Measurements from ENCODE around the gene OR5B21. TPM values are rescaled to one million over a fixed set of nuclear protein-coding genes. Genes with fewer than 3 reads are reported as not detected.

The OR5B21 gene
- total RNA-seq, 1 experiment from 2014 or later = not detected

DNA sequence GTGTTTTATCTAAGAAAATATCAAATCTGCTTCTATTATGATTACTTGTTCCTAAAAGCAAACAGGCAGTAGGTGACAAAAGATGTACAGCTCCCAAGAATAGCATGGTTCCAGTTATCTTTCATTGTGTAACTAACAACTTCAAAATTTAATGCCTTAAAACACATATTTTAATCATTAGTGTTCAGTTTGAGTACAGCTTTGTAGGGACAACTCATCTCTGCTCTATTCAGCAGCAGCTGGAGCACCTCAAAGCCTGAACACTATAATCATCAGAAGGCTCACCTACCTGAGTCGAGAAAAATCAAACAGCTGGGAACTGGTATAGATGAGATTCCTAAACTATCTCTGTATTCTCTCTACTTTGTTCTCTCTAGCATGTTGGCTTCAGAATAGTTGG, 41.6 kb downstream of the OR5B21 start:
- Histone ChIP-seq H2AFZ (ENCODE audit: low read length) (no peak overlapping the region), H2BK120ac (ENCODE audit: low read depth, low read length, poor library complexity, severe bottlenecking) (no peak overlapping the region), H2AK5ac (ENCODE audit: insufficient read length, low read length) (no peak overlapping the region), H2BK12ac (ENCODE audit: insufficient read length, low read depth, low read length) (no peak overlapping the region), H2BK20ac (ENCODE audit: low read depth, low read length, poor library complexity, severe bottlenecking) (no peak overlapping the region), H4K5ac (ENCODE audit: insufficient read length, low read depth, low read length) (no peak overlapping the region), H3K56ac (ENCODE audit: insufficient read length, low read depth, low read length) (no peak overlapping the region), H4K20me1 (ENCODE audit: control insufficient read depth, insufficient read depth, insufficient read length) (no peaks in the 10 kb centered on the region), H3K4ac (ENCODE audit: low read depth, low read length) (no peak overlapping the region), H2BK15ac (ENCODE audit: low read depth, low read length) (no peak overlapping the region), H3K79me2 (ENCODE audit: insufficient read depth, low read length) (no peaks in the 10 kb centered on the region), H3K14ac (ENCODE audit: insufficient read depth, low read length) (no peak overlapping the region), H3K23me2 (ENCODE audit: insufficient read length, low read depth, low read length, poor library complexity, severe bottlenecking) (no peaks in the 10 kb centered on the region), H3K79me1 (ENCODE audit: insufficient read depth, low read depth, low read length, poor library complexity, severe bottlenecking) (no peaks in the 10 kb centered on the region), H4K8ac (replicated peaks; ENCODE audit: insufficient read length, low read depth, low read length) (no peak overlapping the region), H3K9ac (ENCODE audit: extremely low read depth, insufficient read length, low read length) (no peak overlapping the region), H3K4me1 (ENCODE audit: insufficient read depth, low read length) (no peaks in the 10 kb centered on the region), H3K23ac (ENCODE audit: insufficient read length, low read depth, low read length) (no peak overlapping the region), H3K27ac (ENCODE audit: insufficient read length, low read depth, low read length) (no peak overlapping the region), H2BK5ac (ENCODE audit: insufficient read length, low read length) (no peak overlapping the region), H3K4me2 (ENCODE audit: insufficient read depth, insufficient read length, low read length) (no peak overlapping the region), H3K18ac (ENCODE audit: insufficient read length, low read depth, low read length) (no peak overlapping the region), H3K9me3 (ENCODE audit: control insufficient read depth, low read depth, low read length) (no peaks in the 10 kb centered on the region), H3T11ph (ENCODE audit: low read length) (no peak overlapping the region), H4K91ac (ENCODE audit: insufficient read length, low read depth, low read length) (no peak overlapping the region), H3K27me3 (ENCODE audit: insufficient read depth, low read length) (no peaks in the 10 kb centered on the region)
- Mint-ChIP-seq H3K4me3 (no peak overlapping the region), H3K9me3 (peaks cover 20 to 24% of the 10 kb centered on the region in 2 experiments; a peak in 4 of 5 replicates), H3K36me3 (ENCODE audit: insufficient read depth in 1 of 3, low read depth in 3 of 3) (peaks cover 0 to 11% (median 0%) of the 10 kb centered on the region in 3 experiments; a peak in 3 of 7 replicates), H3K27me3 (ENCODE audit: low read depth) (peaks cover 1% of the 10 kb centered on the region; the same call in 1 of the 2 replicates), H3K4me1 (no peaks in the 10 kb centered on the region), H3K27ac (no peak overlapping the region)
- TF ChIP-seq, protein P1, sequence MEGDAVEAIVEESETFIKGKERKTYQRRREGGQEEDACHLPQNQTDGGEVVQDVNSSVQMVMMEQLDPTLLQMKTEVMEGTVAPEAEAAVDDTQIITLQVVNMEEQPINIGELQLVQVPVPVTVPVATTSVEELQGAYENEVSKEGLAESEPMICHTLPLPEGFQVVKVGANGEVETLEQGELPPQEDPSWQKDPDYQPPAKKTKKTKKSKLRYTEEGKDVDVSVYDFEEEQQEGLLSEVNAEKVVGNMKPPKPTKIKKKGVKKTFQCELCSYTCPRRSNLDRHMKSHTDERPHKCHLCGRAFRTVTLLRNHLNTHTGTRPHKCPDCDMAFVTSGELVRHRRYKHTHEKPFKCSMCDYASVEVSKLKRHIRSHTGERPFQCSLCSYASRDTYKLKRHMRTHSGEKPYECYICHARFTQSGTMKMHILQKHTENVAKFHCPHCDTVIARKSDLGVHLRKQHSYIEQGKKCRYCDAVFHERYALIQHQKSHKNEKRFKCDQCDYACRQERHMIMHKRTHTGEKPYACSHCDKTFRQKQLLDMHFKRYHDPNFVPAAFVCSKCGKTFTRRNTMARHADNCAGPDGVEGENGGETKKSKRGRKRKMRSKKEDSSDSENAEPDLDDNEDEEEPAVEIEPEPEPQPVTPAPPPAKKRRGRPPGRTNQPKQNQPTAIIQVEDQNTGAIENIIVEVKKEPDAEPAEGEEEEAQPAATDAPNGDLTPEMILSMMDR (conservative IDR thresholded peaks at IDR 0.05) = no peak
- WGBS (ENCODE audit: extremely low coverage, insufficient read length, low lambda C conversion rate) = no CpG with 5 or more reads among the region's 1 CpG
- no peak for DNase-seq

All from H9 (cell line).